SKM-1 (cell line): Measurements from ENCODE around the gene ZNF575.

Source experiments
- DNase-seq: peaks from one replicate; lab custom pipeline; 2025; ENCODE audit not compliant: unreplicated experiment; lab: John Stamatoyannopoulos, UW

Gene ZNF575

DNA sequence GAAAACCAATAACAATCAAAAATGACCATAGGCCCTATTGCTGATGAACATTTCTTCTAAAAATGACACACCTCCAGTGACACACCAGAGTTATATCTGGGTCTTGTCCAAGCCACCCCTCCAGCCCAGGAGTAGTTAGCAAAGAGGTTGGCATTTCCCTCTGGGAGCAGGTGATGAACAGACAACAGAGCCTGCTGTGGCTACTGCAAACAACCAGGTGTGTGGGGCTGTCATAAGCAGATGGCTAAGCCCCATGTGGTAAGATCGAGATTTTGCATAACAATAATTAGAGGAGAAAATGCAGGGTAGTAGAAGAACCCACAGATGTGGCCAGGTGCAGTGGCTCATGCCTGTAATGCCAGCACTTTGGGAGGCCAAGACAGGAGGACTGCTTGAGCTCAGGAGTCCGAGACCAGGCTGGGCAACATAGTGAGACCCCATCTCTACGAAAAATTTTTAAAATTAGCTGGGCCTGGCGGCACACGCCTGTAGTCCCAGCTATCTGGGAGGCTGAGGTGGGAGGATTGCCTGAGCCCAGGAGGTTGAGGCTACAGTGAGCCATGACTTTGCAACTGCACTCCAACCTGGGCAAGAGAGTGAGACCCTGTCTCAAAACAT is 37.3 kb downstream of the ZNF575 start:
- DNase-seq: no peak

- no peak for DNase-seq
Observed at GRCh38 chr19:43572171-43572588, 39.2 kb downstream of the ZNF575 start.

GRCh38 chr19:43574424-43575155 is 41.6 kb downstream of the ZNF575 start:
- DNase-seq: no peak

GRCh38 chr19:43575156-43575950 is 42.4 kb downstream of the ZNF575 start, which contains the start of the genes PINLYP and XRCC1:
TSS of gene PINLYP (plus strand) at chr19:43575801. CDS start at chr19:43577192, 1,391 bp downstream.
TSS of gene XRCC1 (minus strand) at chr19:43575527. CDS start at chr19:43575458, 69 bp downstream.
- DNase-seq: peak; percentile 83

DNA sequence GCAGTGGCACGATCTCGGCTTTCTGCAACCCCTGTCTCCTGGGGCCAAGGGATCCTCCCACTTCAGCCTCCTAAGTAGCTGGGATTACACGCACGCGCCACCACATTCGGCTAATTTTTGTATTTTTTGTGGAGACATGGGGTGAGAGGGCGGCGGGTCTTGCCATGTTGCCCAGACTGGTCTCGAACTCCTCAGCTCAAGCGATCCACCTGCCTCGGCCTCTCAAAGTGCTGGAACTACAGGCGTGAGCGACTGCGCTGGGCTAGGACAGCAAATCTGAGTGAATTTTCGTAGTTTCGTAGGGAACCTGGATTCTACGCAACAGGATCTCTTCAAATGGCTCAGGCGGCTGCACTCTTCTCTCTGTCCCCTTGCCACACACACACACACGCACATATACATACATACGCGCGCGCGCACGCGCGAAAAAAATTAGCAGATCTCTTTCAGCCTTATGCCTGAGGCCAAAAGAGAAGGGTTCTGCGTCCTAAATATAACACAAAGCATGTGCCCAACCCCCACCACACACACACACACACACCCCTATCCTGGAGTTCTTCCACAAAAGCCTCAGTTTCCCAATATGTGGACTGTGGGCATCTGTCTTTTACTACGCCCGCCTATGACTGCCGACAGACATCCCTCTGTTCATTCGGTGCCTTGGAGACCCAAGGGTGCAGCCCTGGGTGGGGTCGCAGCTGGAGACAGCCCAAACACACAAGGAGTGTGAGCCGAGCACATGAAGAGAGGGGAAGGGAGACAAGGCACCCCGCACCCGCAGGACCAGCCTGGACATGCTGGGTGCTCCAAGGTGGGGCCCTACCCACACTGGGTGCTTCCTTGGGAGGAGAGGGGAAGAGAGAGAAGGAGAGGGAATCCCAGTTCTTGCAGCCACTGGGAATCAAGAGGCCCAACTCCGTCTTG is 43.2 kb downstream of the ZNF575 start:
- DNase-seq: no peak

- no peak for DNase-seq
Observed at GRCh38 chr19:43578787-43579186, 45.8 kb downstream of the ZNF575 start.

DNA sequence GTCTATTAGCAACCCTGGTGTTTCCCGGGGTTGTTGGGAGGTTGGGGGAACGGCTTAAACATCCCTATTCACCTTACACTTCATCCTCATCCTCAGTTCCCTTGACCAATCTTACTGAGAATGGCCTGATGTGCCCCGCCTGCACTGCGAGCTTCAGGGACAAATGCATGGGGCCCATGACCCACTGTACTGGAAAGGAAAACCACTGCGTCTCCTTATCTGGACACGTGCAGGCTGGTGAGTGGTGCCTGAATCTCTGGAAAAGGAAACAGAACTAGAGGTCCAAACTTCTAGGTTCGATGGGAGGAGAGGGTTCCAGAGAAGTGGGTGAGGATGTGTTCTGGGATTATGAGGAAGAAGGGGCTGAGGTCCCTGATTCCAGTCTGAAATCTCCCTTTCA is 48.5 kb downstream of the ZNF575 start:
- no peak for DNase-seq

DNA sequence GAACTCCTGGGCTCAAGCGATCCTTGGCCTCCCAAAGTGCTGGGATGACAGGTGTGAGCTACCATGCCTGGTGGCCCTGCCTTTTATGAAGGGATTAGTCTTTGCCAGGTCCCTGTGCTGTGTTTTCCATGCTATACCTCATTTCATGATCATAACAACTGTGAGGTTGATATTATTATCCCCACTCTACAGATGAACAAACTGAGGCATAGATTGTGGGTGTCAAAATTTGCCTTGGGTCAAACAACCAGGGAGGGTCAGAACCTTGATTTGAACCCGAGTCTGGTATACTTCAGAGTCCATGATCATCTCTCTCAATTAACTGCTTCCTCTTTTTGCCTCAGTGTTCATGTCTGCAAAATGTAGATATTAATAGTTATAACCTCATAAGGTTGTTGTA is 49.5 kb downstream of the ZNF575 start:
- no peak for DNase-seq

DNA sequence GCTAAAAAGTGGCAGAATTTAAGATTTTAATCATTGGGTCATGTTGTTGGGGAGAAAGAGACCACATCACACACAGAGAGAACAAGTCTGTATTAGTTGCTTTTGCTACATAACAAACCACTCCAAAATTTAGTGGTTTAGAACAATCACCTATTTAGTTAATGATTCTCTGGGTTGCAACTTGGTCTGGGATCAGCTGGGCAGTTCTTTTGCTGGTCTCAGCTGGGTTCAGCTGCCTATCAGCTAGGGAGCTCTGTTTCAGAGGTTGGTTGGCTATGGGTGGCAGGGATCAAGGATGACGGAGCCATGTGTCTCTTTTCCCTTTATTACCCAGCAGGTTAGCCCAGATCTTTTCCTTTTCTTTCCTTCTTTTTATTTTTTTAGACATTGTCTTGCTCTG is 51.5 kb downstream of the ZNF575 start:
- DNase-seq: no peak
